HS-5 (cell line): Measurements from ENCODE around the gene P2RY6.

Experiments
- DNase-seq: peaks from one replicate; pipeline ENCODE4 v3.0.0-alpha.2; 2012; ENCODE audit warnings: low read depth

Gene P2RY6

DNA sequence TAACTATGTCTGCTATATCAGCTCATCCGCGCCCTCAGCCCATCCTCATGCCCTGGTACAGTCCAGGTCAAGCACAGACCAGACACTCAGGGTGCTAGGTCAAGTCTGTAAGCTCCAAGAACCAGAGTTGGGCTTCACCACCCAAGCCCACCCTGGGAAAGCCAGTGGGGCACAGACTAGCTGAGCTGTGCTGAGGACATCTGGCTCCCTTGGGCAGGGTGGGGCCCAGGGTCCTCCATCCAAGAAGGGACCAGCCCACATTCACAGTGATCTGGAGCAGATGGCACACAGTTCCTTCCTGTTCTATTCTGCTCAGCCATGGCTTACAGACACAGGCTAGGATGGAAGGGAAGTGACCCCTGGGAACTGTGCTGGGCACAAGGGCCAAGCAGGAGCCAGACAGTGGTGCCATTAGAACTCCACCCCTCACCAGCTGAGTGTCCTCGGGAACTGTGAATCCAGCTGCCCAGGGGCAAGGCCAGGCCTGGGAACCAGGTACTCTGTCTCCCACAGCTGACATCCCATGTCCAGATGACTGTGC, 9.1 kb downstream of the P2RY6 start:
- DNase-seq = no peak

DNA sequence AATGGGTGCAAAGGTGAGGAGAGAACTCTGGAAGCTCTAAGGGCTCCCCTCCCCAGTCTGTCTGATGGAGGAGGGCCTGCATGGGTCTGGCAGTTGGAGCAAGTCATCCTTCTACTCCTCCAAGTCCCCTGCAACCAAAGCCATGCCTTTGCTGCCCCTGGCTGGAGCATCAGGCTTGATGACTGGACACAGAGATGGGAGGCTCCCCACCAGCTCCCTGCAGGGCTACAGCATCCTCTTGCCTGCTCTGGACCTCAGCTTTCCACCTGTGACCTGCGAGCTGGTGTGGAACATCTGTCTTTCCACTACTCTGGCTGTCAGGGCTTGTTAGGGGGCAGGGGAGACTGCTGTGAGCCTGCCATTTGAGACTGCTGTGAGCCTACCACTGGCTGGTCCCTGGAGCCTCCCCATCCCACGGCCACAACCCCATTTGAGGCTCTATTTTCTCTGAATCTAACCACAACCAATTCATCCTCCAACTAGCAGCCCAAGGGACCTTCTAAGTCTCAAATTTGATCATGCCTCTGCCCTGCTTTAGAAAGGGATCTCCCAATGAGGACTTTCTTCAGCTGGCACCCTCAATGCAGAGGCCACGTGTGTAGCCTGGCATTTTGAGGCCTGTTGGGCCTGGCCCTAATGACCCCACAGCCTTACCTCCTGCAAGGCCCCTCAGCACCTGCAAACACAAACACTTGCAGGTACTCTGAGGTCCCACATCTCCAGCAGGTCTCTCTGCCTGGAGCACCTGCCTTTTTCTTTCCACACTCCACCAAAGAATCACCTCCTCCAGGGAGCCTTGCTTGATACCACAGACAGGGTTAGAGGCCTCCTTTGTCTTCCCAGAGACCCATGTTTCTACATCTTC, 9.9 kb downstream of the P2RY6 start:
- no peak for DNase-seq

DNA sequence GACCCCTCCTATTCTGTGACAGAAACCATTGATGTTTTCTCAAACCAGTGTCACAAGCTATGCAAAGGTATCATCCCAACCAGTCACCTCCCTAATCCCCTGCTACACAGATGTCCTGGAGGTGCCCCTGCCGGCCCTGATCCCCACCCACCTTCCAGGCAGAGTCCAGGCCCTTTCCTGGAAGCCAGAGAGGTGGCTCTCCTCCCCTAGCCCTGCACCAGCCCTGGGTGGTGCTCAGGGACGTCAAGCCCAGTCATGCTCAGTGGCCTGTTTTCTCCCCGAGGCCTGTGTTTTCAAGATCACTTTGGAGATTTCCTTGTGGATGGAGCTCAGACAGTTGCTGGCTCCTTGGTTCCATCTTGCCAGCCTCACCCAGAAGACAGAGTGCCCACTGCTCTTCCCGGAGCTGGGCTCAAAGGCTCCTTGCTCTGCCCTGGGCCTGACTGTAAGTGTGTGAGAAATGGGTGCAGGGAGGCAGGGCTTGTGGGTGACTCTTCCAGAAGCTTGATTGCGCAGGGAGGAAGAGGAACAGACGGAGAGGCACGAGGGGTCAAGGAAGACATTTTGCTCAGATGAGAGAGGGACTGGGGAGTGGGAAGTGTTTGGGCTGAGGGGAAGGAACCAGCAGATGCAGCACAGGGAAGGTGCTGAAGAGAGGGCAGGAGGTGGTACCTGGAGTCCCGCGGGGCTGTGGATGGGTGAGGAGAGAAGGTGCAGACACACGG, 11.3 kb downstream of the P2RY6 start:
- DNase-seq = no peak

DNA sequence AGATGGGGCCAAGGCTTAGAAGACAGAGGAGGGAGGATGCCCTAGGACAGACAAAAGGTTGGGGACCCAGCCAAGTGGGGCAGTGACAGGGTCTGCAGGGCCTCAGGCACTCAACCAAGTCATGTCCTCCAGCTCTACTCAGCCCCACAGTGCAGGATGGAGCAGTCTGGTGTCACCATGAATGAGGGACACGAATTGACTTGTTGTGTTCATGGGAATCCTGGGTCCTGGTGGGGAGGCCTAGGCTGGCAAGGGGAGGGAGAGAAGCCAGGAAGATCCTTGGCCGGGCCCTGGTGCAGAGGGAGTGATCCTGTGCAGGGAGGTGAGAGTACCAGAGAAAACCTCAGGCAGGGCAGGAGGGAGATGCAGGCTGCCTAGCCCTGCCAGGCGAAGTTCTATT, 12.0 kb downstream of the P2RY6 start:
- no peak for DNase-seq

DNA sequence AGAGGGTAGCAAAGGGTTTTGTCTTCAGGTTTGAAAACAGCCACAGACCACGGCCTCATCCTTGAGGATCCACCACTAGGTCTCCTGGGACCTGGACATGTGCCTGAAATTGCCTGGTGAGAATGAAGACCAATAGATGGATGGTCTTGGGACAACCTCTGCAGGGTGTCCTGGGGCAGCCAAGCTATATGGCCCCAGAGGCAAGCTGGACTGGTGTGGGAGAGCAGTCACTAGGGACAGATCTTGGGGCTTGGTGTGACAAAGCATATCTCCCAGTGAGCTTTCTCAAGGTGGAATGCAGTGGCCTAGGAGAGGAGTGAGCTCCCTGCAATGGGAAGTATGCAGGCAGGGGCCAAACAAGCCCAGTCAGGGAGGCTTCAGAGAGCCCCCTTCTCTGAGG, 13.6 kb downstream of the P2RY6 start:
- no peak for DNase-seq

DNA sequence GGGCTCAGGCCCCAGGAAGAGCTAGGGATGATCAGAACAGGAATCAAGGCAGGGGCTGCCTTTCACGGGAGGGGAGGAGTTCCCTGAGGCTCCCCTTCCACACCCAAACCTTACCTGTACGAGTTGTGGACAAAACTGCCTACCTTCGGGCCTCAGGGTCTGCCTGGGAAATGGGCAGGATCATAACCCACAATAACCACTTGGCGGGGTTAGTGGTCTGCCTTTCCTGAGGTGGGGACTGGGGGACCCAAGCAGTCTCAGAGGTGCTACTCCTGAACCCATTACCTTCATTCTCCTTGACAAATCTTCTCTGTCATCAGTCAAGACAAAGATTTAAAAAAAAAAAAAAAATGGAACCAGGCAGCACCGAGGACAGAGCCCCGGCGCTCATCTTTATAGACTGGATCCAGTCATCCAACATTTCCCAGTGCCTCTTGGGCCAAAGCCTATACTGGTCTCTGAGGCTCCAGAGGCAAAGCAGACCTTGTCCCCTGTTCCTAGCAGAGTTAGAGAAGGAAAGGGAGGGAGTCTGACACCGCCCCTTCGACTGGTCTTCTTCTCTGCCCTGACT, 14.2 kb downstream of the P2RY6 start:
- no peak for DNase-seq

DNA sequence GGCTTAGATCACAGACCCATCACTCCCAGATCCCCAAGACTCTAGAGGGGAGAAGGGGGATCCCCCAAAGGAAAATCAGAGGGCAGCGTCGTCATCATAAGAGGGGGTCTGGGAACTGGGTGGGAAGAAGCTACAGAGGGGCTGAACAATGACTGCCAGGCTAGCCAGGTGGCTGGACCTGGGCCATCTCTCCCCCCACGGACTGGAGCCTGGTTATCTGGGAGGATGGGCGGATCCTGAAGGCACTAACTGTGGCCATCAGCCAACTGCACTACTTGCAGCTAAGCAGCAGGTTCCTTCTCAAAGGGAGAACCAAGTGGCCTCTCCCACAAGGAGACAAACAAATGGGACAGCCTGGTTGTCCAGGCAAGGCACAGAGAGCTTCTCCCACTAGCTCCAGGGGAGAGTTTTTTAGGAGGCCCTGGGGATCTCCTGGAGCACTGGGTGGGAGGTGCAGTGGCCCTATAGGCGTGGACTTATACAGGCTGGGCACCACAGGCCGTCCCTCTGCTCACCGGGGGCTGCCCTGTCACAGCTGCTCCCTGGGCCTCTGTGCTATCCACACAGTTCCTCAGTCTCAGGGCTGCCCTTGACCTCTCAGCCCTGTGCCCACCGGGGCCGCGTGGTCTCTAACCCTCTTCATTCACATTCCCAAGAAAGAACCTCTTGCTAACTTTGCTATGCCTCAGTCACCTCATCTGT, 15.4 kb downstream of the P2RY6 start:
- DNase-seq = no peak

DNA sequence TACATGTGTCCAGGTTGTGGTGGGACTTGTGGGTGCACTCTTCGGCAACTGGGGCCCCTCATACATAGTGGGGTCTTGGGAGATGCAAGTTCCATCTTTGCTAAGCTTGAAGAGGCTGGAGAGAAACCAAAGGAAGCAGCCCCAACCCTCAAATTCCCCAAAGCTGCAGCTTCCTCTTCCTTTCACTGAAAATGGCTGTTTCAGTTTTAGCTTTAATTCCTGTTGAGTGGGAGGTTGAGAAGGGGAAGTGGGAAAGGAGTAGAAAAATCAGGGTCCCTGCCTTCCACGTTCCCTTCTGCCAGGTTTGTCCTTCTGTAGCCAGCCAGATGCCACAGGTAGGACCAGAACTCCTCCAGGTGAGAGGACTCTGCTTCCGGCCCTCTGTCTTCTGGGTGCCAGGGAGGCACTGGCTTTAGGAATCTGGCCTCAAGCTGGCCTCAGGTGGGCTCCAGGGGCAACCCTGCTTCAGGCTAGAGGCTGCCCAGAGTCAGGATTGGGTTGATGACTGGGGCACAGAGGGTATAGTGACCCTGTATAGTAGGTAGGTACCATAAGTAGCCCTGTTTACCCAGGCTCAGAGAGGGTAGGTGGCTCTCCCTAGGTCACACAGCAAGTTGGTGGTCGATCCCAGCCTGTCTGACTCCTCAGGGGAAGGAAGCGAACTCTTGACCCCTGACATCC, 16.2 kb downstream of the P2RY6 start:
- no peak for DNase-seq

DNA sequence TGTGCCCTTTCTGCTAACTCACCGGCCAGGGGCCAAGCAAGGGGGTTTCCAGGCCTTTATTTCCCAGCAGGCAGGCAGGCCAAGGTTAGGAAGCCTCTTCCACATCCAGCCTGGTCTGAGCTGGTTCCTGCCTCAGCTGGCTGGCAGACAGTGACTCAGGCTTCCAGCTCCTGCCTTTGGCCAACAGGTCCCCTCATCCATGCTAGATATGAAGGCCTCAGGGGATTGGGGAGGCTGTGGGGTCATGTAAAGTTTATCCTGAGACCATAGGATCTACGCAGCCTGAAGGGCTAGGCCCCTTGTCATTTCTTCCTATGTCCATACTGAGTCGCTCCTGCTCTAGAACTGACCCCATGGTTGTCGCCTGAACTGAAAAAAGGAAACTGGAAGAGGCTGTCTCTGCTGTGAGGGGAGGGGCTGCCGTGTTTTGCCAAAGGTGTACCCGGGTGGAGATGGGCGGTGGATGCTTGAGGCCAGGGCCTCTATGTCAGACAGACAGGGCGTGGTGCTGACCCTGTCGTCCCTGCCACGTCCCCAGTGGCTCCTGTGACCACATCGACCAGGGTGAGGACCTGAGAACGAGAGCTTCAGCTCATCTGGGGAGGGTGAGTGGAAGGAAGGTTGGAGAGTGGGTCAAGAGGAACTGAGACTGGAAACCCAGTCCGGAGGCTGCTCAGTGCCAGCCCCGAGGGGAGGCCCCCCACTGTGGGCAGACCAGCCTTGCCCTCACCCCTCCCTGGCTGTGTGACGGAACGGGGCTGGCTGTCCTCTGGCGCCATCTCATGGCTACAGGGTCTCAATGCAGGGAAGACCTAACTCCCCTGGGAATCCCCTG, 17.0 kb downstream of the P2RY6 start:
- DNase-seq = peak; percentile 35

DNA sequence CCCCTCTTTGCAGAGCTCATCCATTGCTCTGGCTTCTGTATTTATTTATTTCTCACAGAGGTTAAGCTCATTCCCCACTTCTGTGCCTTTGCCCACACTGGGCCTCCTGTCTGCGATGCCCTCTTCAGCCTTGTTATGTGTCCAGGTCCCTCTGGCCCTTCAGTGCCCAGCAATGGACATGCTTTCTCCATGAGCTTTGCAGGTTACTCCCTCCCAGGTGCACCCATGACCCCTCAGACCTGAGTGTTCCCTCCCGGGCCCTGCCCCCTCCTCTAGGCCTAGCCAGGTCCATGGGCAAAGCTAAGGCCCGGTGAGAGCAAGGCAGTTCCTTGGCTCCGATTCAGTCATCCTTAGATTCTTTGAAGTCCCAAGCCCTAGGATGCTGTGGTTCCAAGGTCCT, 18.4 kb downstream of the P2RY6 start:
- no peak for DNase-seq

DNA sequence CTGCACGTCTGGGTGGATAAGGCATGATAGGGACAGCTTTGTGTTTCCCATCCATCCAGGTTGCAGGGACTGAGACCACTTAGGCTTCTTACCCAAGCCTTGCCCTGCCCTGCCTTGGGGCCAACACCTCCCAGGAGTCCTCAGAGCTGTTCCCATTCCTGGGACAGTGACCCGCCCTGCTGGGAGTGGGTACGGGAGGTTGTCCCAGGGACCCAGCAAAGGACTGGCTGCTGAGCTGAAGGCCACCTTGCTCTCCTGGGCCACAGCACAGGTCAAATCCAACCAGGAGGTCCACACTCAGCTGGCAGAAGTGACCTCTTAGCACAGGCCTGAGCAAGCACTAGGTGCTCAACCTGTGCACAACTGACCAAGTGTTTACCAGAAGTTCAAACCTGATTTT, 19.1 kb downstream of the P2RY6 start:
- DNase-seq = no peak

DNA sequence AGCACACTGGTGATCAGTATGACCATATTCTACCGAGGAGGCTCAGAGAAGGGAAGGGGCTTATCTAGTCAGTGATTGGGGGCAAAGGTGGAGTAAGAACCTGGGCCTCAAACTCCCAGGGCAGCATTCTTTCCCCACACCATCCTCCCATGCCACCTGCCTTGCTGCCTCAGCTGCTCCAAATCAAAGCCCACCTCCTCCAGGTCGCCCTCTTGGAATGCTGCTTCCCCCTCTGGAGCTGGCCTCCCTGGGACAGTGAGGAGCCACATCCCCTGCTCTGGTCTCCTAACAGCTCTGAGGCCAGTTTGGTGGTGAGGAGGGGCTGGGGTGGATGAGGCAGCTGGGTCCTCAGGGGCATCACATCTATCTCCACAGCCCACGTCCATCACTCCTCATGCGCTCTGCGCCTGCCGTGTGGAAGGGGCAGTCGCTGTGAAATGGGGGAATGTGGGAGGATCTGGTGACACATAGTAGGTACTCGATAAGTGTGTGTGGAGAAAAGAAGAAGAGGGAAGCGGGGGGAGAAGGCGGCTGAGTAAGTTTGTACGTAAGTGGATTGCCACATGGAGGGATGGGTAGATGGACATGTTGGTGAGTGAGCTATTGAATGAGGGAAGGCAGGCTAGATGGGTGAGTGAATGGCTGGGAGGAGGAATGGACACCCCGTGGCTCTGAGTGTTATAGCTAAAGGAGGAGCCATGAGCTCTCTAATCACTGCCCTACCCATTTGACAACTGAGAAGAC, 19.8 kb downstream of the P2RY6 start:
- no peak for DNase-seq

DNA sequence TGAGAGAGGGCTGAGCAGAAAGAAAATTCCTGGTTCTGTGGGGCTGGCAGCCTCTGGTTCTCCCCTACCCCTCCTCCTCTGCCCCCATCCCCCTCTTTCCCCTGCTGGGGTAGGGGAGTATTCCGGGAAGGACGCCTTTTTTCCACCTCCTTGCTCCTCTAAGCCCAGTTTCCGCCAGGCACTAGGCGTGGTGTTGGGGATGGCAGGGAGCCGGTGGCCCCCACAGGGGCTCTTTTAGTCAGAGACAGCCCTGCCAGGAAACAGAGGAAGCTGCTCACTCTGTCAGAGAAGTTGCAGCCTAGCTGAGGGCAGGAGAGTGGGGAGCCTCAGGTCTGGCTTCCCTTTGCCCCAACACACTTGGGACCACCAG, 20.4 kb downstream of the P2RY6 start:
- DNase-seq = no peak

DNA sequence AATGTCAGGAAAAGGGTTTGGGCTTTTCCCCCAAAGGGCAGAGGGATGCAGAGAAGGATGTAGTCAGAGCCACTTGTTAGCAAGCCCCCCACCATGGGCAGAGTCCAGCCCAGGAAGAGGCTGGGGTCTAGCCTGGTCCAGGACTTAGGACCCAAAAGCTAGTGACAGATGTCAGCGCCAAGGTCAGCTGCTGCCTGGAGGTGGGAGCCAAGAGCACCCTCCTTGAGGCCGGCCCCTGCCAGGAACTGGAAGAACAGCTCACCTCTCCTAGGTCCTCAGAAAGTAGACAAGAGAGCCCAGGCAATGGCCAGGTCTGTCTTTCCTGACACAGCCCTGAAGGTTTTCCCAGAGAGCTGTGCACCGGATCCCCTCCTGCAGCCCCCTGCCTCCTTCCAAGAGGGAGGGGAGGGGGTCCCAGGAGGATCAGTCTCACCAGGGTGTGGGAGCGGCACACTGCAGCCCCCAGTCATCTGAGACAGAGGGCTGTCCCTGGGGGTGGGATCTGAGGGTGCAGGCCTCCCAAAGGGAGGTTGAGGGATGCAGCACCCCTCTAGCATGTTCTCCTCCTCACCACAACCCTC, 21.3 kb downstream of the P2RY6 start:
- DNase-seq = no peak

DNA sequence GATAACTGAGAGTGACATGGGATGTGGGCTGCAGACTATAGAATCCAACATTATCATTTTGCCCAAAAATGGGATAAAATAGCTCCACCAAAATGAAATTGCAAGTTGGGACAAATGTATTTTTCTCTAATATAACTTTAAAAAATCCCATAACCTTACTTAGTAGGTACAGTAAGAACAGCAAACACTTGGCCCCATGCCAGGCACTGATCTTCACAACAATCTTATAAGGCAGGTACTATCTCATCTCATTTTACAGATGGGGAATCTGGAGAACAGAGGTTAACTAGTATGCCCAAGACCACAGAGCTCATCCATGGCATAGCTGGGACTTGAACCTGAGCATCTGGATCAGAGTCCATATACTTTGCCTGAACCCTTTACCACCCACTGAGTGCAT, 22.5 kb downstream of the P2RY6 start:
- no peak for DNase-seq

DNA sequence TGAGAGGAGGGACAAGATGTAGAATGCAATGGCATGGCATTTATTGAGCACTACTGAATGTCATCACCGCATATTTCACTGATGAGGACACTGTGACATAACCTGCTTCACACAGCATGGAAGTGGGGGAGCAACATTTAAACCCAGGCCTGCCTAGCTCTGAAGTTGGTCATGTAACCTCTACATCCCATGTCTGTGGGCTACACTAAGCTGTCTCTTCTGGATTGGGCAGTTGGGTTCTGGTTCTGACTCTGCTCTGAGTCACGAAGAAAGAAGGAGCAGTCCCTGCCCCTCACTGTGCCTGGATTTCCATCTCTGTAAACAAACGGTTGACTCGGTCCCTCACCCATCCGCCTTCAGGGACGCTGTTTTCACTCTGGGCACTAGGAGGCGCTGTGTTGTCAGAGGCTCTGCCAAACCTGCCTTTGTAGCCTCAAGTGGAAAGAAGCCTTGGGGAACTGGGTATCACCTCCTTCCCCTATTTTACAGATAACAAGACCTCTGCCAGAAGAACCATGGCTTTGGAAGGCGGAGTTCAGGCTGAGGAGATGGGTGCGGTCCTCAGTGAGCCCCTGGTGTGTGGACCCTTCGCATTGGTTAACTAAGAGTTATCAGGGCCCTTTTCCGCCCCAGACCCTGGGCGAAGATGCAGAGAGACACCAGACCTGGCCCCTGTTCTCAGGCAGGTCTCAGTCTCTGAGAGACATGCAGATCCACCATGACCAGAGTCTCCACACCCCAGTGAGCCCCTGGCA, 23.3 kb downstream of the P2RY6 start:
- peak; percentile 85 for DNase-seq

DNA sequence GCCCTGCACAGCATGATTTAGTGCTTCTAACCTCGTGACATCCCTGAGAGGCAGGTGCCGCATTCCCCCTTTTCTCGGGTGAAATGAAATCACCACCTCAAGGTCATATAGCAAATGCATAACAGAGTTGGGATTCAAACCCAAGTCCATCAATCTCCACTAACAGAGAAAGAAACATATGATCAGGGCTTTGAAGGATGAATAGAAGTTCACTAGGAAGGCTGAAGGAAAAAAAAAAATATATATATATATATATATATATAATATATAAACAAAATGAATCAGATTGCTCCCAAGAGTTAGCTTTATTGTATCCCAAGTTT, 23.8 kb downstream of the P2RY6 start:
- DNase-seq = no peak

DNA sequence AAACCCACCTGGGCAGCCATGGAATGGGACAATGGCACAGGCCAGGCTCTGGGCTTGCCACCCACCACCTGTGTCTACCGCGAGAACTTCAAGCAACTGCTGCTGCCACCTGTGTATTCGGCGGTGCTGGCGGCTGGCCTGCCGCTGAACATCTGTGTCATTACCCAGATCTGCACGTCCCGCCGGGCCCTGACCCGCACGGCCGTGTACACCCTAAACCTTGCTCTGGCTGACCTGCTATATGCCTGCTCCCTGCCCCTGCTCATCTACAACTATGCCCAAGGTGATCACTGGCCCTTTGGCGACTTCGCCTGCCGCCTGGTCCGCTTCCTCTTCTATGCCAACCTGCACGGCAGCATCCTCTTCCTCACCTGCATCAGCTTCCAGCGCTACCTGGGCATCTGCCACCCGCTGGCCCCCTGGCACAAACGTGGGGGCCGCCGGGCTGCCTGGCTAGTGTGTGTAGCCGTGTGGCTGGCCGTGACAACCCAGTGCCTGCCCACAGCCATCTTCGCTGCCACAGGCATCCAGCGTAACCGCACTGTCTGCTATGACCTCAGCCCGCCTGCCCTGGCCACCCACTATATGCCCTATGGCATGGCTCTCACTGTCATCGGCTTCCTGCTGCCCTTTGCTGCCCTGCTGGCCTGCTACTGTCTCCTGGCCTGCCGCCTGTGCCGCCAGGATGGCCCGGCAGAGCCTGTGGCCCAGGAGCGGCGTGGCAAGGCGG, 24.5 kb downstream of the P2RY6 start:
- no peak for DNase-seq

DNA sequence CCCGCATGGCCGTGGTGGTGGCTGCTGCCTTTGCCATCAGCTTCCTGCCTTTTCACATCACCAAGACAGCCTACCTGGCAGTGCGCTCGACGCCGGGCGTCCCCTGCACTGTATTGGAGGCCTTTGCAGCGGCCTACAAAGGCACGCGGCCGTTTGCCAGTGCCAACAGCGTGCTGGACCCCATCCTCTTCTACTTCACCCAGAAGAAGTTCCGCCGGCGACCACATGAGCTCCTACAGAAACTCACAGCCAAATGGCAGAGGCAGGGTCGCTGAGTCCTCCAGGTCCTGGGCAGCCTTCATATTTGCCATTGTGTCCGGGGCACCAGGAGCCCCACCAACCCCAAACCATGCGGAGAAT, 25.1 kb downstream of the P2RY6 start:
- DNase-seq = no peak
